Esophagus muscularis mucosa (tissue), 4 donors: ENCODE measurements around the gene RAB11A. TPM values are rescaled to one million over a fixed set of nuclear protein-coding genes. Genes with fewer than 3 reads are reported as not detected.

Experiments
- DNase-seq: peaks from one replicate; pipeline ENCODE4 v3.0.0-alpha.2; 2017; ENCODE audit errors: extremely low spot score
- H3K27ac ChIP-seq, 4 donors: fragments of 200-600 bp; sonication (generic); replicated peaks in 1 of 4; 1 replicate in 3 of 4; 2 replicates in 1 of 4; pipeline ENCODE4 v1.5.1; 2016 to 2019; ENCODE audit warnings: mild to moderate bottlenecking in 1 of 4
- H3K27me3 ChIP-seq, 4 donors: fragments of 200-600 bp; sonication (generic); one replicate each; pipeline versions ENCODE4 v1.5.1 to v1.6.0; 2016 to 2019
- H3K36me3 ChIP-seq, 4 donors: fragments of 200-600 bp; sonication (generic); one replicate each; pipeline ENCODE4 v1.5.1; 2016 to 2019
- H3K4me1 ChIP-seq, 4 donors: fragments of 200-600 bp; sonication (generic); one replicate each; pipeline ENCODE4 v1.5.1; 2016 to 2019
- H3K4me3 ChIP-seq, 4 donors: fragments of 200-600 bp; sonication (generic); 1 replicate in 2 of 4; 2 replicates in 2 of 4; pipeline ENCODE4 v1.5.1; 2016 to 2019; ENCODE audit warnings: mild to moderate bottlenecking in 4 of 4, moderate library complexity in 1 of 4
- H3K9me3 ChIP-seq, 4 donors: fragments of 200-600 bp; sonication (generic); 1 replicate in 3 of 4; 2 replicates in 1 of 4; pipeline ENCODE4 v1.5.1; 2016 to 2019
- EP300 ChIP-seq: sonication (generic); formaldehyde crosslinking; IDR thresholded peaks from one replicate; pipeline ENCODE4 v1.6.1; 2017; ENCODE audit warnings: antibody characterized with exemption
- POLR2A ChIP-seq: fragments of 450-650 bp; IDR thresholded peaks from one replicate; pipeline ENCODE4 v1.6.1; 2017; ENCODE audit warnings: antibody characterized with exemption, moderate library complexity, mild to moderate bottlenecking, low read depth
- POLR2AphosphoS5 ChIP-seq, 2 donors: sonication (generic); formaldehyde crosslinking; IDR thresholded peaks; one replicate each; pipeline ENCODE4 v1.6.1; 2017; ENCODE audit warnings: antibody characterized with exemption in 2 of 2
- WGBS: methylation state at CpG from one replicate; pipeline ENCODE4 v1.1.5; 2018; 5-methylcytosine and 5-hydroxymethylcytosine counted together
- intact Hi-C: fragments of 100-400 bp; cut with DNase I; formaldehyde crosslinking; loops from one replicate; pipeline ENCODE4 v1.15.1; 2023
- total RNA-seq, 4 donors: library from RNA; depleted of rRNA; stranded (reverse); fragments of >200 nt; gene quantifications; one replicate each; pipeline versions ENCODE4 v1.1.0 to v1.2.1, GENCODE V29; 2016
- TF ChIP-seq, protein P1 (sequence below), 3 experiments: fragments of 200-600 bp in 2 of 3; fragments of 450-650 bp in 1 of 3; sonication (generic) in 2 of 3; IDR thresholded peaks; one replicate each; pipeline ENCODE4 v1.5.1; 2017 to 2019; ENCODE audit warnings: antibody characterized with exemption in 3 of 3, mild to moderate bottlenecking in 2 of 3, moderate library complexity in 1 of 3

RAB11A gene
- total RNA-seq, 4 donors from 2014 or later: 51.9 to 134 (median 122) TPM

DNA sequence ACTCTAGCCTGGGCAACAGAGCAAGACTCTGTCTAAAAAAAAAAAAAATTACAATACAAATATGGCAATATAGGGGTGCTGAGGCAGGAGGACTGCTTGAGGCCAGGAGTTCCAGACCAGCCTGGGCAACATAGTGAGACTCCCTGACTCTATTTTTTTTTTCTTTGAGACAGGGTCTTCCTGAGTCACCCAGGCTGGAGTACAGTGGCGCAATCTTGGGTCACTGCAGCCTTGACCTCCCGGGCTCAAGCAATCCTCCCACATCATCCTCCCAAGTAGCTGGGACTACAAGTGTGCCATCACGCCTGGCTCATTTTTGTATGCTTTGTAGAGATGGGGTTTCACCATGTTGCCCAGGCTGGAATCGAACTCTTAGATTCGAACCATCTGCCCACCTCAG is 17.3 kb upstream of the RAB11A start:
- Histone ChIP-seq H3K36me3 (no peaks in the 10 kb centered on the region), H3K9me3 (no peaks in the 10 kb centered on the region), H3K27ac (no peak overlapping the region), H3K4me3 (no peak overlapping the region), H3K4me1 (no peaks in the 10 kb centered on the region), H3K27me3 (peaks cover 0 to 4% (median 0%) of the 10 kb centered on the region in 4 donors)
- intact Hi-C loops: no loop called here
- no peak for DNase-seq
- TF ChIP-seq EP300 (no peak), POLR2AphosphoS5 (IDR thresholded peaks at IDR 0.05) (no peak)
- 93% methylated on average over 5 of the region's 5 CpGs for WGBS

DNA sequence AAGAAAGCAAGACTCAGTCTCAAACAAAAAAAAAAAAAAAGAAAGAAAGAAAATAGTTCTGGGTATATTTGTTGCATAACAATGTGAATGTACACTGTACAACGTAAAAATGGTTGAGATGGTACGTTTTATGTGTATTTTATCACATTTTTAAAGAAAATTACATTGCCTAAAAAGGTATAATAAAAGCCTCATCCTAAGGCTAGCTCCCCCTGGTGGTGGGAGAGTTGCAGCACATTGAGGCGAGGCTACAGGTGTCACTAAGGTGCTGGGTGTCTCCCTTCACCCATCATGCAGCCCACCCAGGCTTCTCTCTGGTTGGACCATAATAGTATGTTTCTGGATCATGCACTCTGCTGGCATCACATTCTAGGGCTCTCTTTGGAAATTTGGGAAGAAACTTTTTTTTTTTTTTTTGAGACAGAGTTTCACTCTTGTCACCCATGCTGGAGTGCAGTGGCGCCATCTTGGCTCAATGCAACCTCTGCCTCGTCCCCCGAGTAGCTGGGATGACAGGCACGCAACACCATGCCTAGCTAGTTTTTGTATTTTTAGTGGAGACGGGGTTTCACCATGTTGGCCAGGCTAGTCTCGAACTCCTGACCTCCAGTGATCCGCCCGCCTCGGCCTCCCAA is 12.4 kb upstream of the RAB11A start:
- Histone ChIP-seq H3K36me3 (no peaks in the 10 kb centered on the region), H3K4me3 (no peak overlapping the region), H3K27me3 (no peaks in the 10 kb centered on the region), H3K27ac (no peak overlapping the region), H3K4me1 (no peaks in the 10 kb centered on the region), H3K9me3 (no peaks in the 10 kb centered on the region)
- TF ChIP-seq, protein P1, sequence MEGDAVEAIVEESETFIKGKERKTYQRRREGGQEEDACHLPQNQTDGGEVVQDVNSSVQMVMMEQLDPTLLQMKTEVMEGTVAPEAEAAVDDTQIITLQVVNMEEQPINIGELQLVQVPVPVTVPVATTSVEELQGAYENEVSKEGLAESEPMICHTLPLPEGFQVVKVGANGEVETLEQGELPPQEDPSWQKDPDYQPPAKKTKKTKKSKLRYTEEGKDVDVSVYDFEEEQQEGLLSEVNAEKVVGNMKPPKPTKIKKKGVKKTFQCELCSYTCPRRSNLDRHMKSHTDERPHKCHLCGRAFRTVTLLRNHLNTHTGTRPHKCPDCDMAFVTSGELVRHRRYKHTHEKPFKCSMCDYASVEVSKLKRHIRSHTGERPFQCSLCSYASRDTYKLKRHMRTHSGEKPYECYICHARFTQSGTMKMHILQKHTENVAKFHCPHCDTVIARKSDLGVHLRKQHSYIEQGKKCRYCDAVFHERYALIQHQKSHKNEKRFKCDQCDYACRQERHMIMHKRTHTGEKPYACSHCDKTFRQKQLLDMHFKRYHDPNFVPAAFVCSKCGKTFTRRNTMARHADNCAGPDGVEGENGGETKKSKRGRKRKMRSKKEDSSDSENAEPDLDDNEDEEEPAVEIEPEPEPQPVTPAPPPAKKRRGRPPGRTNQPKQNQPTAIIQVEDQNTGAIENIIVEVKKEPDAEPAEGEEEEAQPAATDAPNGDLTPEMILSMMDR (IDR thresholded peaks at IDR 0.05): peak; percentile 69 to 90 (median 83)
- TF ChIP-seq EP300: no peak
- intact Hi-C loops: loop anchor here (5.0 kb wide), 1 partner anchor 220 kb away; no protein-coding TSS in a partner anchor
- WGBS: 61% methylated on average over 8 of the region's 12 CpGs
- DNase-seq: peak; percentile 93

DNA sequence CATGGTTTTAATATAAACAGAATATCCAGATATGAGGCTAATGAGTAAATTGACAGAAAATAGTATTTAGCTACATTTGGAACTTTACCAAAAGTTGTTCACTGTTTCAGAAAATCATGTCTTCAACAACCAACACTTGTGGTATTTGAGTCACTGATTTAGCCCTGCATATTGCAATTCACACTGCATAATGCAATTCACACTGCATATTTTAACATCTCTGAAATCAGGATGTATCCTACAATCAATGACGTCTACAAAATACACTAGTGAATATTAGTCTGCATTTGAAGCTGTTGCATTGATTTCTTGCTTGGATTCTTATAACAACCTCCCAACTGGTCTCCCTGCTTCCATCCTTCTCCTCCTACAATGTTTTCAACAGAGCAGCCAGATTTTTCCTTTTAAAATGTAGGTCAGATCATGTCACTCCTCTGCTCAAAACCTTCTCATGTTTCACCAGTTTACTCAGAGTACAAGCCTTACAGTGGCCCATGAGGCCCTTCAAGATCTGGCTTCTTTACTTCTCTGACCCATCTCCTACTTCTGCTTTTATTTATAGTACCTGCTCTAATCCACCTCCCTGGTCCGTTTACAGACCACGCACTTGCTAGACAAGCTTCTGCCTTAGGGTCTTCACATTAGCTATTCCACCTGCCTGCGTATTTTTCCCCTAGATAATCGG is 11.4 kb upstream of the RAB11A start:
- no peak for TF ChIP-seq POLR2A
- Histone ChIP-seq H3K4me3 (no peak overlapping the region), H3K9me3 (no peaks in the 10 kb centered on the region), H3K36me3 (no peaks in the 10 kb centered on the region), H3K27me3 (no peaks in the 10 kb centered on the region), H3K4me1 (no peaks in the 10 kb centered on the region), H3K27ac (no peak overlapping the region)
- intact Hi-C loops: loop anchor here (5.0 kb wide), 1 partner anchor 221 kb away; no protein-coding TSS in a partner anchor
- WGBS: 64% methylated on average over 5 of the region's 5 CpGs
- no peak for DNase-seq

DNA sequence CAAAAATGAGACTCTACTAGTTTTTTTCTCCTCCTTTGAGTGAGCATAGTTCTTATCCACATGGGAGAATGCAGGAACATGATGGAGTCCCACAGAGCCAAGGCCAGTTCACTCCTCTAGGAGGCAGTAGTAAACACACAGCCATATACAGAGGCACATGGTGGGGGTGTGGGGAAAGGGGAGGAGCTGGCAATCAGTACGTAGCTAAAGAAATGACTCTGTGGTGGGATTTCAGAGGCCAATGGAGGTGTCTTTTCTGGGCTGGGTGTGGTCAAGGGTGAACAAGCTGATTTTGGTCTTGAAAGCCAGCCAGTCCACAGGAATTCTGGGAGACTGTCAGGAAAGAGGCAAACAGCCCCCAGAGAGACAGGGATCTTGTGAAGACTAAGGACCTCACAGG is 6.6 kb upstream of the RAB11A start:
- H3K27ac ChIP-seq: no peak overlapping the region
- H3K9me3 ChIP-seq: no peaks in the 10 kb centered on the region
- no peaks in the 10 kb centered on the region for H3K4me1 ChIP-seq
- intact Hi-C loops: no loop called here
- no peaks in the 10 kb centered on the region for H3K36me3 ChIP-seq
- TF ChIP-seq, protein P1 (IDR thresholded peaks at IDR 0.05): peak in 2 of 3 experiments; percentile 13 to 37
- TF ChIP-seq EP300: no peak
- no peak for TF ChIP-seq POLR2A
- TF ChIP-seq POLR2AphosphoS5 (IDR thresholded peaks at IDR 0.05): no peak
- WGBS: 5% methylated on average over 1 of the region's 1 CpG
- no peak overlapping the region for H3K4me3 ChIP-seq
- no peaks in the 10 kb centered on the region for H3K27me3 ChIP-seq
- DNase-seq: no peak

DNA sequence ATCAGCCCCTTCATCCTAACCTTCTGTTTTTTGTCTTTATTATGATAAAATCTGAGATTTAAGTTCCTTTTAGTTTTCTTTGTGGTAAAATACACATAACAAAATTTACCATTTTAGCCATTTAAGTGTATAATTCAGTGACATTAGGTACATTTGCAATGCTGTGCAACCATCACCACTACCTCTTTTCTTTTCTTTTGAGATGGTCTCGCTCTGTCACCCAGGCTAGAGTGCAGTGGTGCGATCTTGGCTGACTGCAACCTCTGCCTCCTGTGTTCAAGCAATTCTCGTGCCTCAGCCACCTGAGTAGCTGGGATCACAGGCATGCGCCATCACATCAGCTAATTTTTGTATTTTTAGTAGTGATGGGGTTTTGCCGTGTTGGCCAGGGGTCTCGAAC is 6.2 kb upstream of the RAB11A start:
- H3K4me3 ChIP-seq: no peak overlapping the region
- TF ChIP-seq POLR2AphosphoS5 (IDR thresholded peaks at IDR 0.05) (no peak), EP300 (no peak), POLR2A (no peak)
- TF ChIP-seq, protein P1 (IDR thresholded peaks at IDR 0.05): no peak
- no peaks in the 10 kb centered on the region for H3K27me3 ChIP-seq
- no peaks in the 10 kb centered on the region for H3K36me3 ChIP-seq
- intact Hi-C loops: no loop called here
- no peaks in the 10 kb centered on the region for H3K4me1 ChIP-seq
- H3K27ac ChIP-seq: no peak overlapping the region
- no peak for DNase-seq
- 89% methylated on average over 6 of the region's 6 CpGs for WGBS
- H3K9me3 ChIP-seq: no peaks in the 10 kb centered on the region
